ENCODE measurements around the gene POLD4. TPM values are rescaled to one million over a fixed set of nuclear protein-coding genes. Genes with fewer than 3 reads are reported as not detected.

Gene POLD4
- 64.9 and 71.1 TPM in 2 replicates for total RNA-seq

DNA sequence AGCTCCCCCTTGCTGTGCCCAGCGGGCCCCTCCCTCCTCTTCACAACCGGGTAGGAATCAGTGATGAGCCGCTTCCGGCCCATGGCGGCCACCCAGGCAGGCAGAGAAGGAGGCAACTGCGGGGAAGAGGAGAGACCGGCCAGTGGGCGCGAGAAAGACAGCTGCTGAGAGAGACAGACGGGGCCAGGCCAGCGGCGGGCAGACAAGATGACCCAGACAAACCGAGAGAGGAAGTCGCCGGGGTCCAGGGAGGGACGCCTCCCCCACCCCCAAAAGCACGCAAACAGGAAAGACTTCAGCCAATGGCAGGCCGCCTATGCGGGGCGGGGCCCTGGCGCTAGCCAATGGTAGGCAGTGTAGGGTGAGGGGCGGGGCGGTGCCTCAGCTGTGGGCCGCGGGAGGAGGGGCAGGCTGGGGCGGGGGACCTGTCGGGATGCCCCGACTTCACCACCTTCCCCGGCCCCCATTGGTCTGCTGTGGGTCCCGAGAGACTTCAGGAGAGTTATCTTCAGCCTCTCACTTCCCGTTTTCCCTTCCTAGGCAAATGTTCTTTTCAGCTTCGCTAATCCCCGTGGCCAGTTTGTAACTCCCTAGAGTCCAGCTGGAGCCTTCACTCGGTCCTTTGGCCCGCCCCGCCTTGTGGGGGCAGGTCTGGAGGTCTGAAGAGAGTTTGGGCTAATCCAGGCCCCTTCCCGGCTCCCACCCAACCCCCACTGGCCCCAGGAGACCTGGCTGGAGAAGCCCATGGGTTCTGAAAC is at the start of gene POLD4:
POLD4 (minus strand) TSS at position 230 of the 758 bp plus-strand sequence; CDS start at position 83, 147 bp downstream.

DNA sequence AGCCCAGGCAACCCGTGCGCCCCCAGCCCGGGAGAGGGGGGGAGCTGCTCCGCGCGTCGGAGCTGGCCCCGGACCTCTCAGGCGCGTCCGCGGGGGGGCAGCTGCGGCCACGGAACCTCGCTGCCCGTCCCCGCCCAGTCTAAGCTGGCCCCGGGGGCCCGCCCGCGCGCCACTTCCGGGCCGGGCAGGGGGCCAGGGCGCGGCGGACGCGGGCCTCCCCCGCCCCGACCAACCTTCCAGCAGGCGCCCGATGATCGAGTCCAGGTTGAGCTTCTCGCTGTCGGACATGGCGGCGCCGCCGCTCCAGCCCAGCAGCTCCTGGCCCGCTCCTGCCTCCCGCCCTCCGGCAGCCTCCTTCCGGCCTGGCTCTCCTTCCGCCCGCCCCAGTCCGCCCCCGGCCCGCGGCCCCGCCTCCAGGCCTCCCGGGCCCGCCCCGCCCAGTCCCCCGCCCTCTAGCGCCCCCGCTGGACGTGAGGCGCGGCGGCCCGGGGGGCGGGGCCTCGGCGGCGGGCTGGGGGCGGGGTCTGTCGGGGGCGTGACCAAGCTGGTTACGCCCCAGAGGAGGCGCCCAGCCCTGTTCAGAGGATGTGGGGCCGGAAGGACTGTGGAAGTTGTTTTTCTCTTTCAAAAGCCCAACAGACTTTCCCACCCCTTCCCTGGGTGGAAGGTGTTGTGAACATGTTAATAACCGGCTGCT is 48.3 kb upstream of the POLD4 start, which contains the start of gene PPP1CA:
PPP1CA (minus strand) TSS at position 364 of the 697 bp plus-strand sequence; CDS start at position 288, 76 bp downstream.

DNA sequence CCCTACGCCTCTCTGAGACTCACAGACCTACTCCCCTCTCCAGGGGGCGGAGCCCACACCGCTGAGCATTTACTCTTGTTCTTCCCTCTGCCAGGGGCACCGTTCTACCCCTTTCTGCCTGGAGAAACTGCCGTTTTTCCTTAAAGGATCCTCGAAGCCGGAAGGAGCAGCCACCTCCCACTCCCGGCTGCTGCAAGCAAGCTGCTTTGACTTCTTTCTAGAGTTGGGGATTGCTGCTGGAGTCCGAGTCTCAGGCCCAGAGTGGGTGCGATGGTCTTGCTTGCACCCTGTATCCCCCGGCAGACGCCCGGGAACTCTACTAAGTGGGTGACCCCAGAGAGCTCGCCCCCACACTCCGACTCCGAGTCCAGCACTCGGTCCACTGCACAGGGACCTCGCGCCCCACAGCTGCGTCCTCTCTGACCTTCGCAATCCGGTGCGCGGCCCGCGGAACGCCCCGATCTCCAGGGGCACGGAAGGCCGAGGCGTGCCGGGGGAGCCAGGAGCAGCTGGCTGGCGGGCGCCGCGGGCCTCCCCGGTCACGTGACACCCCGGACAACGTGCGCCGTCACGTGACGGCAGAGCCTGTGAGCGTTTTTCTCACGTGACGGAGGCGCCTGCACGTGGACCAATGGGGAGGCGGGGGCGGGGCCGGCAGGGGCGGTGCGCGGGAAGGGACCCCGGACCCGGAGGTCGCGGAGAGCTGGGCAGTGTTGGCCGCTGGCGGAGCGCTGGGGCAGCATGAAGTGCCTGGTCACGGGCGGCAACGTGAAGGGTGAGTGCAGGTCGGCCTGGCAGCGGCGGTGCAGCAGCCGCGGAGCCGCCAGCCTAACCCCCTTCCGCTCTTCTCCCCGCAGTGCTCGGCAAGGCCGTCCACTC is 38.2 kb upstream of the POLD4 start, which contains the start of gene RAD9A:
RAD9A (plus strand) TSS at position 683 of the 879 bp plus-strand sequence; CDS start at position 742, 59 bp downstream.

DNA sequence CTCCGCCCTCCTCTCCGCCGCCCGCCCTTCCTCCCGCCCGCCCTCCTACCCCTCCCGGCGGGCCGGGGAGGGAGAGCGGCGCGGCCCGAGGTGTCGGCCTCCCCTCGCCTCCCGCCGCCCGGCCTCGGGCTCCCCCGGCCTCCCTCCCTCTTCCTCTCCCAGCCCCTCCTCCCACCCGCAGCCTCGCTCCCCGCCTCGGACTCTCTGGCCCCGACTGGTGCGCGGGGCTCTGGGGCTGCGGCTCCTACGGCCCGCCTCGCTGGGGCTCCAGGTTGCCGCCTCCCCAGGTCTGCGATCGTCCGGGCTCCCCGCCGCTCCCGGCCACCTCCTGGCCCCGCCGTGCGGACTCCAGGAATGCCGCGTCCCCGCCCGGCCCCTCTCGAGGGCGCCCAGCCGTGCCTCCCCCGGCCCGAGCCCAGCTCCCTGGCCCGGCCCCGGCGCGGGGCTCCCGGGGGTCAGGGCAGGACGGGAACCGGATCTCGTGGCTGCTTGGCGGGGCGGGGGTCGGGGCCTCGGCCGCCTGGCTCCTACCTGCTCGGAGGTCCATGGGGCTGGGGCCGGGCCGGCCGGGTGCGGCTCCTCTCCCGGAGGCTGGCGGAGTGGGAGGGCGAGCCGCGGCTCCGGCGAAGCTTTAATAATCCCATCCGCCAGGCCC is 19.8 kb upstream of the POLD4 start, which contains the start of gene CLCF1:
CLCF1 (minus strand) TSS at position 606 of the 655 bp plus-strand sequence; CDS start at position 547, 59 bp downstream.

DNA sequence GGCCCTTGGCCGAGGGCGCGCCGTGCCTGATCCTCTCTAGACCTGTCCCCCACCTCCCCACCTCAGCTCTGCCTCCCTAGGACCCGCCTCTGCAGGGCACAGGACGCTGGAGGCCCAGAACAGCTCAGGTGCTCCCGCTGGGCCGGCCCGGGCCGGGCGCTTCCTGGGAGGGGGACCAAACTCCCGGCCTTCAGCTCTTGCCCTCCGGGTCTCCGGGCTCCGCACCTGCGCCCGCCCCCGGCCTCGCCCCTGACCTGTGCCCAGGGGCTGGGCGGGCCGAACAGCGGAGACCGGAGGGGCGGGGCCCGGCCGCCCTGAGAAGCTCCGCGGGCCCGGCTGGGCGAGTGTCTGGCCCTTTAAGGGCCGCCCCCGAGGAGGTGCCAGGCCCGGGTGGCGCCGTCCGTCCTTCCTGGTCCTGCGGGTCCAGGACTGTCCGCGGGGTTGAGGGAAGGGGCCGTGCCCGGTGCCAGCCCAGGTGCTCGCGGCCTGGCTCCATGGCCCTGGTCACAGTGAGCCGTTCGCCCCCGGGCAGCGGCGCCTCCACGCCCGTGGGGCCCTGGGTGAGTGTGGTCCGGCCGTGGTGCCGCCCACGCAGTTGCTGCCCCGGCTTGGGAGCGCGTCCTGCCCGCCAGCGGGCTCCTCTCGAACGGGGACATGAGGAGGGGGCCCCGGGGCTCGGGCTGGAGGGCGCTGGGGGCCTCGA is 50.1 kb downstream of the POLD4 start, which contains the start of gene SSH3:
SSH3 (plus strand) TSS at position 399 of the 703 bp plus-strand sequence; CDS start at position 495, 96 bp downstream.

Small RNA genes lying within 50 kb of the gene (small RNA-seq; reads per million reads assigned to genes)
- not detected for gene RN7SKP239
- gene RNU6-1238P, result not detected

Other genes with a start within 250 kb of the POLD4 start
- 77.6 and 89.1 TPM in 2 replicates for gene KDM2A, start 234.3 kb downstream of the POLD4 start, total RNA-seq
- gene GRK2, start 87.1 kb downstream of the POLD4 start, total RNA-seq, result 27.5 and 40.4 TPM in 2 replicates
- 28.1 and 42.4 TPM in 2 replicates for gene ANKRD13D, start 64.2 kb downstream of the POLD4 start, total RNA-seq
- 41.2 and 67.5 TPM in 2 replicates for gene SSH3, start 50.0 kb downstream of the POLD4 start, total RNA-seq
- 17.8 and 22.8 TPM in 2 replicates for gene CLCF1, start 20.1 kb upstream of the POLD4 start, total RNA-seq
- gene RAD9A, start 38.4 kb upstream of the POLD4 start, total RNA-seq, result 10.7 and 18.8 TPM in 2 replicates
- gene PPP1CA, start 48.3 kb upstream of the POLD4 start, total RNA-seq, result 223 and 479 TPM in 2 replicates
- under 0.01 TPM in 1 of 2 replicates, not detected in the other for gene TBC1D10C, start 50.5 kb upstream of the POLD4 start, total RNA-seq
- gene CARNS1, start 62.1 kb upstream of the POLD4 start, total RNA-seq, result under 0.01 TPM in 1 of 2 replicates, not detected in the other
- 55.4 and 121 TPM in 2 replicates for gene RPS6KB2, start 74.9 kb upstream of the POLD4 start, total RNA-seq
- 1.5 and 1.6 TPM in 2 replicates for gene PTPRCAP, start 84.1 kb upstream of the POLD4 start, total RNA-seq
- gene CORO1B, start 89.9 kb upstream of the POLD4 start, total RNA-seq, result 135 and 136 TPM in 2 replicates
- not detected in 2 replicates for gene GPR152, start 99.2 kb upstream of the POLD4 start, total RNA-seq
- not detected in 2 replicates for gene CABP4, start 101.8 kb upstream of the POLD4 start, total RNA-seq
- gene TMEM134, start 115.7 kb upstream of the POLD4 start, total RNA-seq, result 27.5 and 62.4 TPM in 2 replicates
- gene AIP, start 129.5 kb upstream of the POLD4 start, total RNA-seq, result 69.5 and 122 TPM in 2 replicates
- 42.4 and 45.5 TPM in 2 replicates for gene PITPNM1, start 151.8 kb upstream of the POLD4 start, total RNA-seq
- gene CDK2AP2, start 154.6 kb upstream of the POLD4 start, total RNA-seq, result 19.6 and 52.8 TPM in 2 replicates
- not detected in 2 replicates for gene CABP2, start 169.9 kb upstream of the POLD4 start, total RNA-seq
- 1,369 and 1,673 TPM in 2 replicates for gene GSTP1, start 230.3 kb upstream of the POLD4 start, total RNA-seq